HG03354 (cell line): ENCODE data around the gene EED.

Experiments used
- ATAC-seq: cut with Tn5 transposase; IDR thresholded peaks from one replicate; pipeline ENCODE4 v1.9.1; 2021; ENCODE audit warnings: mild to moderate bottlenecking; ENCODE audit not compliant: unreplicated experiment, poor library complexity, severe bottlenecking

Gene EED

DNA sequence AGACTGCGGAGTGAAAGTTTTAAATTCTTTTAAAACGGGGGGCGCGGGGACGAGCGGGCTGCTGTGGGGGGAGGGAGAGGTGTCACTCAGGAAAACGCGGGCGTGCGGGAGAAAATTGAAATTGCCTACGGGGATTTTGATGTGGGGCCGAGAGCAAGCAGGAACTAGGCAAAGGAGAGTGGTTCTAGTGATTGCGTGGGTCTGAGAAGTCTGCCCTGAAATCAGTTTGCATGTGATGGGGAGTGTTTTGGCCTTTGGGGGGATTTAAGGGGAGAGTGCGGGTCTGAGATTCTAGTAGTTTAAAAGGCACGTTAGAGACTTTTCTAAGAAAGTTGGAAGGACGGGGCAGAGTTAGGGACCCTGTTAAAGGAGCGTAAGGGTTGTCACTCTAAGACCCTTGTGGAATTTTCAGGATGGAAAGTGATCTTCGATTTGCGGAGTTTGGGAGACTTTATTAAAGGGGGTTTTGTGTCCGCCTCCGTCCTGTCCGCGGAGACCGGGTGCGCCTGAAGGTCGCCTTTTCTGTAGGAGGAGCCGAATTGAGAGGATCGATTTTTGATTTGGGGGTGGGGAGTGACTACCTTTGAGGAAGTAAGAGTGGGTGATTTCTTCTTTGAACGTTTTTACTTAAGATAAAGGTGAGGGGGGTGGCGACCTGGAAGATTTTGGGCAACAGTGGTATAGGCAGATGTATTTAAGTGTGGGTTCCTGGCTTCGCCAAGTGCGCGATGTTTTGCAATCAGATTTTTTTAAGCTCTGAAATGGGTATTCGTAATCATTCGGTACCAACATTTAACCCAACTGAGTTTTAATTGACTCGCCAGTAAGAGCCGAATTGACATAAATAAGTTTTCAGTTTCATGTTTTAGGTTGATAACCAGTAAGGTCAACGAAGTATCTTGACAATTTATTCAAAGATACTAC, 1.1 kb downstream of the EED start:
- ATAC-seq: peak; percentile 20

DNA sequence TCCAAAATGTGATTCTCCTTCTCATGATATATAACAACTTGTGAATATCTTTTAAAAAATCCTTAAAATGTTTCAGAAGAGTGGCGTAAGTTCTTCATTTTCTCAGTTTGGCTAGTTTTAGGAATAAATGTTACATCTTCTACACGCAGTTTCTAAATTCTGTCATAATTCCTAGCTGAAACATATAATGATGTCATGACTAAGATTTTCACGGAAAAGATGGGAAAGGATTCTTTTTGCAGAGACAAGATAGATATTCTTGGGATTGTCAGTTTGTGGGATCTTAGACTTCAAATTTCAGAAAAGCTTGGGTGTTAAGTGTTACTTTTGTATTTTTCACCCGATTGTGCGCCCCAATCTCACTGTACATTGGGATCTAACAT, 1.7 kb downstream of the EED start:
- no peak for ATAC-seq

DNA sequence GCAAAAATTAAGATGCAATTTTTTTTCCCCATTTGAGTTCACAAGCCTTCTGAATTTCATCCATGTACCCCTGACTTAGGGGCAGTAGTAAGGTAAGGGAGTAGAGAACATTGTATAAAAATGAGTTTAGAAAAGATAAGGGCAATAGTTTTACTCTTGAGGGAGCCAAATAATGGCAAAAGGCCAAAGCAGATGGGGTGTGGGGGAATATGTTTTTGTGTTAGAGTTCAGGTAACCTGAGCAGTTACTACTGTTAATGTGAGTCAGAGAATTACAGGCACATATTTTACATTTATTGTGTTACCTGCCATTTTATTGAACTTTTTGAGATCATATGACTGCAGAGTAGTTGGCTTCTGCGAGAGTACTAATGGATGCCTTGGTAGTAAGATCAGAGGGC, 3.1 kb downstream of the EED start:
- no peak for ATAC-seq

DNA sequence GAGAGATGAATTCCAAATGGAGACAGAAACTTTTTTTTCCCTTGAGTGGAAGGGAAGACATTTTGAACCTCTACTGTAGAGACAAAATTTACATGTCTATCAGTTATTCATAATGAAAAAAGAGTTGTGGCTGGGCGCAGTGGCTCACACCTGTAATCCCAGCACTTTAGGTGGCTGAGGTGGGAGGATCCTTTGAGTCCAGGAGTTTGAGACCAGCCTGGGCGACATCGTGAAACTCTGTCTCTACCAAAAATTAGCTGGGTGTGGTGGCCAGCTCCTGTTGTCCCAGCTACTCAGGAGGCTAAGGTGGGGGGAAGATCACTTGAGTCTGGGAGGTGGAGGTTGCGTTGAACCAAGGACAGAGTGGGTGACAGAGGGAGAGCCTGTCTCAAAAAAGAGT, 4.1 kb downstream of the EED start:
- ATAC-seq: no peak

DNA sequence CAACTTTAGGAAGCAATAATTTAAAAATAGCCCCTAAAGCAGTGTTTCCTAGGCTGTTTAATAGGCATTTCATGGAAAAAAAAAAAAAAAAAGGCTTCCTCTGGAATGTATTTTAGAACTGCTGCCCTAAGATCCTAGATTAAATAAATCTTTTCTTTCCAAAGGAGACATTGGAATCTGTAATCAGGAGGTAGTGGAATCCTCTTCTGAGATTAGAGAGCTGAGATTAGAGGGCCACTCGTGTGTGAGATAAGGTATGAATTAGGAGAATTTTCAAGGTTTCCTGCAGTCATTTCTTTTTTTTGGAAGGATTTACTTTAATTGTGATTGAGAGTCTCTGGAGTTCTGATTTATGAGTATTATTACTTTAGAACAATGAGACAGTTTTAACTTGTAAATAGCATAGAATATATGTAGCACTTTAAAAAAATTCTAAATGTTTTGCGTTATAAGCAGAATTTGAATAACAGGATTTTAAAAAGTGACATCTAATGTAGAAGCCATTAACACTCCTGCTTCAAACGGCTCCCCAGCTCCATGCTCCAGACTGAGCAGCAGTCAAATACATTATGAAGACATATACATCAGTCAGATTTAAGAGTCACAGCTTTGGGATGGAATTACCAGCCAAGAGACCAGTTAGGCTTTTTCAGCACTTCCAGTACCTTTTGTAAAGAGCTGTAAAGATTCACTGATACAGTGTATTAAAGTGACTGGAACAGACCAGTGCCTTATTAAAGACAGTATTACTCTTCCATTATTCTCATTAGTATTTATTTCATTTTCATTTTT, 5.0 kb downstream of the EED start:
- no peak for ATAC-seq

DNA sequence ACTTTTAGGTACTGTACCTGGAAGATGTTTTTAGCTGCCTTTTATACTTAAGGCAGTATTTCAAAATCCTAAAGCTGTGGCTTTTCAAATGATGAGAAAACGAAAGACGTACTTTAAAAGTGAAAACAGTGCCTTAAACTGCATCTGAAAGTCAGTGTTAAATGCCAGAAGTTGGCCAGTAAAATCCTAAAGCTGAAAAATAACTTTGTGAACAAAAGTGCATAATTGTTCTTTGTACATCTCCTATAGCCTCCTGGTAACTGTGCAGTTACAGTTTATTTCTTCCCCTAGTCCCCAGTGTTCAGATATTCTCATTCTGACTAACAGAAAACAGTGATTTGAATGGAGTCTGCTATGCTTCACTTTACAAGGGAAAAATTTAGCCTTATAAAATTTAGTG, 6.8 kb downstream of the EED start:
- ATAC-seq: no peak

DNA sequence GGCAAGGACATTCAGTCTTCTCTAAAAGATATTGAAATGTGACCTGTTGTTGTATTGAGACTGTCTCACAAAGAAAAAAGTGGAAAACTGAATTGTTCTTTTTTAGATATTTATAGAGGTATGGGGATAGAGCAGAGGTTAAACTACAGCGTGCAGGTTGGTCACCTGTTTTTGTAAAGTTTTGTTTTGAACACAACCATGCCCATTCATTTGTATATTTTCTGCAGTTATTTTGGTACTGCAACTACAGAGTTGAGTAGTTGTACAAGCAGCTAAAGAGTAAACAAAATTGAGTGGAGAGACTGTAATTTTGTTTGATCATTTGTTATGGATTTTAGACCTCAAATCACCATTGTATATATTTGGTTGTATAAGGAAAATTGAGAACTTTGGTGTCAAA, 11.3 kb downstream of the EED start:
- ATAC-seq: peak; percentile 89

DNA sequence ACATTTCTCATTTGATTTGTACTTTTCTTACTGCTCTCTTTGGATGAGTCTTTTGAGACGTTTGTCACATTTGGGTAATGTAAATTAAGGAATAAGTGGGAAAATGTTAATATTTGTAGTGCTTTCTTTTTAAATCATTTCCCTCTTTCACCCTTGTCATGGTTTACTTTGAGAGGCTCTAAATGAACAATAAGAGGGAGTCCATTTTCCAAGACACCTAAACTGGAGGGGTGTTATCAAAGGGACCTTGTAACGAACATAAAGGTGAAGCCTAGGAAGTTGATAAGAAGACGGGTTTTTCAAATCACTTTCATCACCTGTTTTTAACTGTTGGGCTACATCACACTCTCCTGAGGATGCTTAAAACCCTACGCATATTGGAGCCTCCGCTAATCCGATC, 12.1 kb downstream of the EED start:
- no peak for ATAC-seq

DNA sequence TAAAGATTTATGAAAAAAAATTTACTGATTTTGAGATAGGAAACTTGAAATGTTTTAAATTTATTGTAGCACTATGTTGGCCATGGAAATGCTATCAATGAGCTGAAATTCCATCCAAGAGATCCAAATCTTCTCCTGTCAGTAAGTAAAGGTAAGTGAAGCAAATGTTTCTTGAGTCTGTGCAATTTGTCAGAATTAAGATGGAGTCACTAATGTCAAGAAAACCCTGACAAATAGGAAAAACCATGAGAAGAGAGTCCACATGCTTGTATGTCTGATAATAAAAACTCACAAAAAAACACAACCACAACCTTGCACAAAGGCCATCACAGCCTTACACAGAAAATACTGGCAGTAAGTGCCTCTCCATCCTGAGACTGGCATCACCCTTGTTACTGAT, 12.9 kb downstream of the EED start:
- no peak for ATAC-seq

DNA sequence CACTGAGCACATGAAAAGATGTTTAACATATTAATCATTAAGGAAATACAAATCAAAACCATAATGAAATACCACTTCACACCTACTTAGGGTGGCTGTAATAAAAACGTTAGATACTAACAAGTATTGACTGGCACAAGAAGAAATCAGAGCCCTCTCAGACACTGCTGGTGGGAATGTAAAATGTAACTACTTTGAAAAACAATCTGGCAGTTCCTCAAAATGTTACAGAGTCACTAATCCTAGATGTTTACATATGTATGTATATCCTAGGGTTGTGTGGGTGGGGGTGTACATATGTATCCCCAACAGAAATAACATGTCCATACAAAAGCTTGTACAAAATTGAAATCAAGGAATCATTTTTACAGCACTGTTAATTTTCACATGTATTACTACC, 15.2 kb downstream of the EED start:
- no peak for ATAC-seq

DNA sequence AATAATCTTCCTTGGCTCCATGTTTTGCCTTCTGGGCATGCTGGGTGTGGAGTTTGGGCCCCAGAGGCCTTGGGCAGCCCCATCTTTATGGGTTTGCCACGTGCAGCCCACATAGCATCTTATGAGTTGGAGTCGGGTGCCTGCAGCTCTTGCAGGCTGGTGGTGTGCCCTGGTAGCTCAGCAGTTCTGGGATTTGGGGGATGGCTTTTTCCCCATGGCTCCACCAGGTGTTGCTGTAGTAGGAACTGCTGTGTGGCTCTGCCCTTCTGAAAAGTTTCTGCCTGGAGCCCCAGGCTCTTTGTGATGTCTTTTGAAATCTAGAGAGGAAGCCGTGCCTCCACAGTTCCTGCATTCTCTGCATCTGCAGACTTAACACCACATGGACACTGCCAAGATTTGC, 16.8 kb downstream of the EED start:
- no peak for ATAC-seq

DNA sequence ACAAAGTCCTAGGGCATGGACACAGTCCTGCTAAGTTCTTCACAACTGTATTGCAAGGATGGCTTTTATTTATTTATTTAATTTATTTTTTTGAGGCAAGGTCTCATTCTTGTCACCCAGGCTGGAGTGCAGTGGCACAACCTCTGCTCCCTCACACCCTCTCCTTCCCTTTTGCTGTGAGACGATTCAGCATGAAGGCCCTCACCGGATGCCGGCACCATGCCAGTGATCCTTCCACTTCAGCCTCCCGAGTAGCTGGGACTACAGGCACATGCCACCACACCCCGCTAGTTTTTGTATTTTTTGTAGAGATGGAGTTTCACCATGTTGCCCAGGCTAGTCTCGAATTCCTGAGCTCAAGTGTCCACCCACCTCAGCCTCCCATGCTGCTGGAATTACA, 17.8 kb downstream of the EED start:
- no peak for ATAC-seq

DNA sequence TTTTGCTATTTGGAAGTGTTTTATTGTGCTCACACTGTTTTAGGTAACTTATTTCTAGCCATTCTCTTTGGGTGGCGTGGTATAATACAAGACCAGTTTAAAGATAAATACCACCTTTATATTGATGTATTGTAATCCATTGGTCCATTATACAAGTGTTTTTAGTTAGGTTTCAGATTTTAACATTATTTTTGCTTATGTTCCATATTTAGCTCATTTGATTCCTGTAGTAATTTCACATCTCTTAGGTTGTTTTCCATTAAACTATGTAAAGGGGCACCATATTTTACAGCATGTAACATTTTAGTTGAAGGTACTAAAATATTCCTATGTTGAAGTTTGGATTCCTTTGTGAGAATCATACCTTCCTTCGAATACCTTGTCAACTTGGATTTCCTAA, 20.1 kb downstream of the EED start:
- ATAC-seq: no peak

DNA sequence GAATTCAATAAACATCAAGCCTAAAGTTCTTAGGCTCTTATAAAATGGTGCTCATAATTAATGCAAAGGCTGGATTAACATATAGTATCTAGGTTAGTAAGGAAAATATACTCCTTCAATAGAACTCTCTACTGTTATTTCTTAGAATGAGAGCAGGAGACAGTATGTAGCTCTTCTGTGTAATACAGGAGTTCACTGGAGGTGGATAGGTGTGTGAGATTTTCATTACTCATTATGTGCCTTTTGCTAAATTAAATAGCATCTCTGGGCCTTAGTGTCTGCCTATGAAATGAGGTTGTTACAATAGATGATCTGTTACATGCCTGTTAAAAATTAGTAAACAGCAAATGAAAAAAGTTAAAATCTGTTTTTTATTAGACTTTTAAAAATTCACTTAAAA, 20.6 kb downstream of the EED start:
- ATAC-seq: no peak

DNA sequence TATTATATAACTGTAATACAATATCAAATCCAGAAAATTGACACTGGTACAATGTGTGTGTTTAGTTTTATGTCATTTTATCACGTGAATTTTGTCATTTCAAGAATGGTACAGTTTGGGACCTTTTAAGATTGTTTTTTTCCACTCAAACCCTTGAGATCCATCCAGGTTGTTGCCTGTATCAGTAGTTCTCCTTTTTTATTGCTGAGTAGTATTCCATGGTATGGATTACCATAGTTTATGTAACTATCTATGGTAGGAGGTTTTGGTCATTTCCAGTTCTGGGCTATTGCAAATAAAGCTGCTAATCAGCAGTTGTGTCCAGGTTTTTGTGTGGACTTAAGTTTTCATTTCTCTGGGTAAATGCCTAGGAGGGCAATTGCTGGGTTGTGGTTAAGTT, 25.1 kb downstream of the EED start:
- no peak for ATAC-seq

DNA sequence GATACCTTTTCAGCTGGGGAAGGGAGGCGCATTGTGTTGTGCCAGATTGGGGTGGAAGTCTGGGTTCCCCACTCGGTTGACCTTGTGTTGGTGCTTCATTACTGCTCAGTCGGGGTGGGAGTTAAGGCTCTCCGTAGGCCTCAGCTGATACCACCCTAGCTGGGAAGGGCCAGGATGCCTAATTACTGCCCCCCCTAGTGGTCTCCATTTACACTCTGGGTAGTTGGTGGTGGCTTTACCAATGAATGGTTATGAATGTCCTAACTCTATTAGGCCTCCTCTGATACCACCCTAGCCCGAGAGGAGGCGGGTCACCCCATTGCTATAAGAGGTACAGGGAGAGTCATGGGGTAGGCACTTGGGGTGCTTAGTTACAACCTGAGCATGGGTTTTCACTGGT, 29.9 kb downstream of the EED start:
- ATAC-seq: no peak

DNA sequence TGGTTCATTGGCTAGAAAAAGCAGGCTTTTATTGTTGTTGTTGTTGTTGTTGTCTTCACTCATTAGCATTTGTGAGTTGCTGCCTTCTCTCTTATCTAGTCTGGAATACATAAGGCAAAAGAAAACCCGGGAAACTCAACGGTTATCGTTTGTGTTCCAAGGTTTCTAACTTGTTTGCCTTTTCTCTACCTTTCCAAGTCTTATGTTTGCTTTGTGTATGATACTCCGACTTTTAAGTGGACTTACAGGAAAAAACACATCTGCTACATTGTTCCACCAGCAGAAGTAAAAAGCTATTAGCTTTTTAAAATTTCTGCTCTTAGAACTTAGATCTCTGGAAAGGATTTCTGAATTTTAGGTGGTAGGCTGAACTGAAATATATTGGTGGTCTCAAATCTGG, 30.4 kb downstream of the EED start:
- no peak for ATAC-seq

DNA sequence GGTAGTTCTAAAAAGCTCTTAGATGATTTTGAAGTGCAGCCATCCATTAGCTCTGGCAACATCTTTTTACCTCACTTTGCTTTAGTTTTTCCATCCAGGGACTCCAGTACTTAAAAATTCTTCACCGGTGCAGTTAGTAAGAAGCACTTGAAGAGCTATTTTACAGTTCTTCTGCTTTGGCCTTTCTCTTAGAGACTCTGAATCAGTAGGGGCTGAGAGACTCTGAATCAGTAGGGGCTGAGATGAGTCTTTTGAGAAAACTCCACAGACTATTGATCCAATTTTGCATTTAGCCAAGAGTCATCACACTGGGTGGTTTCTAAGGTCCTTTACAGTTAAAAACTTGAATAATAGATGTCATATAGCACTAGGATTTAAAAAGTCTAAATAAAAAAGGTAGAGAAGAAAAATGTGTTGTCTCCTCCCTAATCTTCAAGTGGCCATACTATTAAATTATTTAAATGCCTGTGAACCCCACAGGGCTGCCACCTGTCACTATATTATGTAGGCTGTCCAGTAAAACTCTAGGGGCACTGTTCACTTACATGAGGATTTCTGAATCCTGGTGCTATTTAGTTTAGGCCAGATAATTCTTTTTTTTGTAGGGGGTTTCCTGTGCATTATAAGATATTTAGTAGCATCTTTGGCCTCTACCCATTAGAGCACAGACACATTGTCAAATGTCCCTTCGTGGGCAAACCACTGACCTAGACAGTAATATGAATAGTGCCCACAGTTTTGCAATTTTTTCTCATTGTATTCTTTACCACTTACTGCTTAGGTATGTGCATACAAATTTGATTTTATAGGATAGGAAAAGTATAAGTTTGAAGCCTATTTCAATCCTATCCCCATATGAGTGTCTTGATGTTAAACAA, 31.2 kb downstream of the EED start:
- ATAC-seq: no peak

DNA sequence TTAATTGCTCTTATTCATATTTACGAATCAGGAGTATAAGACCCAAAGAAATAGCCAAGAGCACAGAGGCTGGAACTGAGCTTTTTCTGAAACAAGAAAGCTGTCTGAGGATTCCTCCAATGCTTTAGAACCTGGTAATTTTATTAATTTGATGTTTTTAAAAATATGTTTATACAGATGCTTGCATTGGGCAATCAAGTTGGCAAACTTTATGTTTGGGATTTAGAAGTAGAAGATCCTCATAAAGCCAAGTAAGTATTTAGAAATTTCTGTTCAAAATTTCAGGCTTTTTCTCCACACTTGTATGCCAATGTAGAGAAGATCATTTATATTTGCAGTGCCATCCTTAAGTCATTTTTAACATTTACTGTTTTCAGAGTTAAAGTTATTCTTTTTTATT, 33.2 kb downstream of the EED start:
- ATAC-seq: no peak

DNA sequence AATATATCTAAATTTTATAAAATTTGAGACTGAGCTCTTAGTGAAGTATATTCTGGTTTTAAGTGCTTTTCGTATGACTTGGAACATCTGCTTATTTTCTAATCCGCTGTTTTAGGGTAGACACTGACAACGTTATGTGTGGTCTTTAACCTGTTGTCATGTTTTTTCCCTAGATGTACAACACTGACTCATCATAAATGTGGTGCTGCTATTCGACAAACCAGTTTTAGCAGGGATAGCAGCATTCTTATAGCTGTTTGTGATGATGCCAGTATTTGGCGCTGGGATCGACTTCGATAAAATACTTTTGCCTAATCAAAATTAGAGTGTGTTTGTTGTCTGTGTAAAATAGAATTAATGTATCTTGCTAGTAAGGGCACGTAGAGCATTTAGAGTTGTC, 33.7 kb downstream of the EED start:
- ATAC-seq: no peak
